Effector memory CD8-positive, alpha-beta T cell (primary cell): ENCODE data around the gene PFN1.

Experiments
- ATAC-seq: fragments of 150-1000 bp; cut with Tn5 transposase; replicated peaks from 2 replicates; pipeline ENCODE4 v1.10.0; 2021; ENCODE audit warnings: mild to moderate bottlenecking, moderate library complexity
- DNase-seq, 3 experiments: peaks; one replicate each; pipeline ENCODE4 v3.0.0; 2021
- H3K27ac Mint-ChIP-seq, 2 donors: one replicate each; pipeline ENCODE4 v1.8.0; 2022; ENCODE audit warnings: mild to moderate bottlenecking in 2 of 2, mixed read lengths in 2 of 2, moderate library complexity in 2 of 2
- H3K27me3 Mint-ChIP-seq, 2 donors: one replicate each; pipeline ENCODE4 v1.8.0; 2022; ENCODE audit warnings: mixed read lengths in 2 of 2
- H3K36me3 Mint-ChIP-seq: one replicate; pipeline ENCODE4 v1.8.0; 2022; ENCODE audit warnings: mild to moderate bottlenecking, moderate library complexity, mixed read lengths; ENCODE audit not compliant: insufficient read depth
- H3K4me1 Mint-ChIP-seq, 2 donors: one replicate each; pipeline ENCODE4 v1.8.0; 2022; ENCODE audit warnings: low read depth in 2 of 2, mixed read lengths in 2 of 2
- H3K4me3 Mint-ChIP-seq, 2 donors: one replicate each; pipeline ENCODE4 v1.8.0; 2022; ENCODE audit warnings: mild to moderate bottlenecking in 2 of 2, mixed read lengths in 2 of 2, moderate library complexity in 2 of 2
- H3K9me3 Mint-ChIP-seq, 2 donors: one replicate each; pipeline ENCODE4 v1.8.0; 2022; ENCODE audit warnings: mixed read lengths in 2 of 2

The PFN1 gene

DNA sequence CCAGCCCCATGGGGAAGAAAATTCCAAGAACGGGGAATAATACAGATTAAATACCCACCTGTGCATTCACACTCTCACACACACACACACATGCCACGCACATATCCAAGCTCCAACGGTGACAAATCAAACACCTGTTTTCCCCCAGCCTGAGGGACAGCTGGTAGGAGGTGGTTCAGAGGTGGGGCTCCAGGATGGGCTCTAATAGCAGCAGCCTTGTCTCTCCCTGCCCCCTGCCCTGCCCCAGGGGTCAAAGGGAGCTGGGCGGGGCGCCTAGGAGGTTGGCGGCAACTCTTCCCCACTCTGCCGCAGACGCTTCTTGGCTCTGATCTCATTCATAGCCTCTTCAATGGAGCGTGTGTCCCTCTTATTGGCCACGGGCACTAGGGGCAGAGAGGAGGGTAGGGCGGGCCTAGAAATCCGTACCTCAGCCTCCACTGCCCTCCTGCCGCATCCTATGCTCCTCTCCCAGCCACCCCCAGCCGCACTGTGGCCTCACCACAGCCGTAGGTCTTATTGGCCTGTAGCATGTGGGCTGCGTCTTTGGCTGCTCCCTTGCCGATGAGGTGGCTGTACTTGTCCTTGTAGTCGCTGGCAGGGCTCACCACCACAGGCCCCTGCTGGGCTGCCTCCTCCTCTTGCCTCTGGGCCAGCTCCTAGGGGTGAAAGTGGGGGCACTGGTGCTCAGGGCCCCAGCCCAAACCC is 11.1 kb upstream of the PFN1 start:
- no peaks in the 10 kb centered on the region for H3K27me3 Mint-ChIP-seq
- peaks cover 3 to 5% of the 10 kb centered on the region in 2 donors for H3K4me1 Mint-ChIP-seq
- H3K36me3 Mint-ChIP-seq, result peaks cover 17% of the 10 kb centered on the region
- H3K9me3 Mint-ChIP-seq, result no peaks in the 10 kb centered on the region
- H3K27ac Mint-ChIP-seq, result no peak overlapping the region
- ATAC-seq, result no peak
- no peak for DNase-seq
- no peak overlapping the region for H3K4me3 Mint-ChIP-seq

DNA sequence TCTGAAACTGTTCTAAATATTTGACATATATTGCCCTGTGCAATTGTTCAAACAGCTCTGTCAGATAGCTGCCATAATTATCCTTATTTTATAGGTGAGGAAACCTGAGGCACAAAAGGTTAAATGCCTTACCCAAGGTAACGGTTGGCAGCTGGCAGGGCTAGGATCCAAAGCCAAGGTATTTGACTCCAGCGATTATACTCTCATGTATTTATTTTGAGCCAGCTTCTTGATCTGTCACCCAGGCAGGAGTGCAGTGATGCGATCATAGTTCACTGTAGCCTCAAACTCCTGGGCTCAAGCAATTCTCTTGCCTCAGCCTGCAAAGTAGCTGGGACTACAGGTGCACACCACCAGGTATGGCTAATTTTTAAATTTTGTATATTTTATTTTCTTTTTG is 9.8 kb upstream of the PFN1 start:
- peaks cover 3 to 5% of the 10 kb centered on the region in 2 donors for H3K4me1 Mint-ChIP-seq
- ATAC-seq (no peak), DNase-seq (no peak)
- no peak overlapping the region for H3K27ac Mint-ChIP-seq
- peaks cover 18% of the 10 kb centered on the region for H3K36me3 Mint-ChIP-seq
- H3K9me3 Mint-ChIP-seq, result no peaks in the 10 kb centered on the region
- H3K4me3 Mint-ChIP-seq, result no peak overlapping the region
- H3K27me3 Mint-ChIP-seq, result no peaks in the 10 kb centered on the region

DNA sequence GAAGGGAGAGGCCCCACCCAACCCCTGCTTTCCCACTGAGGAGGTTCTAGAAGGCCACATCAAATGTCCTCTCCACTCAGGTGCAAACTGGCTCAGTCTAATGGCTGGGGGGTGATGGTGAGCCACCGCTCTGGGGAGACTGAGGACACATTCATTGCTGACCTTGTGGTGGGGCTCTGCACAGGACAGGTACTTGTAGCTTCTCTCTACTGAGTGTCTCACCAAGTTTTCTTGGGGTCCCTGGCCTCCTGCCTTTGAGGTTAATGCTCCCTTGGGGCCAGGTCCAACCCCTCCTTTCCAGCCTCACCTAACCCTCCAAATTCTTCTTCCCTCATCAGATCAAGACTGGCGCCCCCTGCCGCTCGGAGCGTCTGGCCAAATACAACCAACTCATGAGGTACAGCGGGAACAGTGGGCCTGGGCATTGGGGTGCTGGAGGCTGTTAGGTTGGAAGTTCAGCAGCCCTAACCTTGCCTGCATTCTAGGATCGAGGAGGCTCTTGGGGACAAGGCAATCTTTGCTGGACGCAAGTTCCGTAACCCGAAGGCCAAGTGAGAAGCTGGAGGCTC is 8.2 kb upstream of the PFN1 start:
- Mint-ChIP-seq H3K4me3 (no peak overlapping the region), H3K4me1 (peaks cover 3 to 8% of the 10 kb centered on the region in 2 donors), H3K36me3 (peaks cover 18% of the 10 kb centered on the region), H3K9me3 (no peaks in the 10 kb centered on the region), H3K27me3 (no peaks in the 10 kb centered on the region), H3K27ac (no peak overlapping the region)
- ATAC-seq, result no peak
- DNase-seq, result peak in 1 of 3 experiments; percentile 19

DNA sequence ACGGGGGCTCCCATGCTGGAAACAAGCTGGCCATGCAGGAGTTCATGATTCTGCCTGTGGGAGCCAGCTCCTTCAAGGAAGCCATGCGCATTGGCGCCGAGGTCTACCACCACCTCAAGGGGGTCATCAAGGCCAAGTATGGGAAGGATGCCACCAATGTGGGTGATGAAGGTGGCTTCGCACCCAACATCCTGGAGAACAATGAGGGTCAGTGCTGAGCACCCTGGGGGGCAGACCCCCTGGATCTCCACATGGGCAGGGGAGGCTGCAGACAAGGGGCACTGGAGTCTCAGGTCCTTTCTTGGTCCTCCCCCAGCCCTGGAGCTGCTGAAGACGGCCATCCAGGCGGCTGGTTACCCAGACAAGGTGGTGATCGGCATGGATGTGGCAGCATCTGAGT is 6.8 kb upstream of the PFN1 start:
- H3K4me1 Mint-ChIP-seq, result peaks cover 14 to 23% of the 10 kb centered on the region in 2 donors
- no peak overlapping the region for H3K27ac Mint-ChIP-seq
- H3K4me3 Mint-ChIP-seq, result no peak overlapping the region
- no peaks in the 10 kb centered on the region for H3K9me3 Mint-ChIP-seq
- DNase-seq (no peak), ATAC-seq (no peak)
- no peaks in the 10 kb centered on the region for H3K27me3 Mint-ChIP-seq
- peaks cover 10% of the 10 kb centered on the region for H3K36me3 Mint-ChIP-seq

DNA sequence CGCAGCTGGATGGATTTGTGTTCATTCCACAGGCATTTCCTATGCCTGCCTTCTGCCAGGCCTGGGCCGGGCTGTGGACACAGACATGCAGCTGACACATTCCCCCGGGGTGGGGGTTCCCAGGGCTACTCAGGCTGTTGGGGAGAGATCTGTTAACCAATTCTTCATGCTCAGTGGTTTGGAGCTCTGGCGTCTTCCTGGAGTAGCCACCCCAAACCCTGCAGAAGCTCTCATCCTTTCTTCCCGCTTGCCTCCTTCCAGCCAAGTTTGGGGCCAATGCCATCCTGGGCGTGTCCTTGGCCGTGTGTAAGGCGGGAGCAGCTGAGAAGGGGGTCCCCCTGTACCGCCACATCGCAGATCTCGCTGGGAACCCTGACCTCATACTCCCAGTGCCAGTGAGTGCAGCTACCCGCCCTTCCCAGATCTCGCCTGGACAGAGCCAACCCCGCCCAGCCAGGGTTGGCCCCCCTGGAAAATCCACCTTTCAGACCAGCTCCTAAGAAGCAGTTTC is 5.2 kb upstream of the PFN1 start:
- DNase-seq, result no peak
- H3K4me3 Mint-ChIP-seq, result no peak overlapping the region
- no peaks in the 10 kb centered on the region for H3K9me3 Mint-ChIP-seq

DNA sequence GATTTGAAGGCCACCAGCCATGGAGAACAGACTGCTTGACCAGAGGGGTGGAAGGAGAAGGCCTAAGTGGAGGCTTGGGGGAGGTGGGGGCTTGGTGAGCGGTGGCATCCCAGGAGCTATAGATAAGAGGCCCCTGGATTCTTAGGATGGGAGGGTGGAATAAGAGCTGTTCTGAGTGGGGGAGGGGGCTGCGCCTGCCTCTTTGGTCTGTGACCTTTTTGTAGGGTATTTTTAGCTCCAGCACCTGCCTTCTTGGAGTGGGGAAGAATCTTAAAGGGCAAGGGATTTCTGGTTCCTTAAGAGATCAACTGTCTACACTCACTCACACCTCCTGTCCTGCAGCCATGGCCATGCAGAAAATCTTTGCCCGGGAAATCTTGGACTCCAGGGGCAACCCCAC is 3.2 kb upstream of the PFN1 start:
- H3K27ac Mint-ChIP-seq, result peak overlapping the region; percentile 91 to 94
- H3K9me3 Mint-ChIP-seq, result no peaks in the 10 kb centered on the region
- H3K27me3 Mint-ChIP-seq, result no peaks in the 10 kb centered on the region
- peak overlapping the region; percentile 12 to 94 for H3K4me3 Mint-ChIP-seq
- peaks cover 22 to 26% of the 10 kb centered on the region in 2 donors for H3K4me1 Mint-ChIP-seq
- ATAC-seq (no peak), DNase-seq (no peak)
- peaks cover 33% of the 10 kb centered on the region for H3K36me3 Mint-ChIP-seq

More for the DNA sequence above, 5.2 kb upstream of the PFN1 start:
- H3K27ac Mint-ChIP-seq, result no peak overlapping the region
- H3K27me3 Mint-ChIP-seq, result no peaks in the 10 kb centered on the region
- peaks cover 16 to 23% of the 10 kb centered on the region in 2 donors for H3K4me1 Mint-ChIP-seq
- no peak for ATAC-seq
- H3K36me3 Mint-ChIP-seq, result peaks cover 14% of the 10 kb centered on the region

DNA sequence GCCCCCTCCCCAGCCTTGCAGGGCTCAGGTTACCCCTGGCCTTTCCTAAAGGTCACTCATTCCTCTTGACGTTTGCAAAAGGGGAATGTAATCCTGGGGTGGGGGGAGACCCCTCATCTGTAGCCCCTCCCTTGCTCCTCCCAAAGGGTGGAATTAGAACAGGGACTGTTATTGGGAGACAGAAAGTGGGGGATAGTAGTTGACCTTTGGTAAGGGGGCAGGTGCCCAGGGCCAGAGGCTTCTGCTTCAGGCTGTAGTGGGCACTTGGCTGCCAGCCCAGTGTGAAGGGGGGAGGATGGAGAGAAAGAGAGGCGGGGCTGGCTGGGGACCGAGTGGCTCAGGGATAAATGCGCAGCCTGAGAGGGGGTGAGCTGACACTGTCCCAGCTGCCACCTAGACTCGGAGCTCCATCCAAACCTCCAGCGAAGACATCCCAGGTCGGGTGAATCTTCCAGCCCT is 2.4 kb upstream of the PFN1 start, which contains the start of gene ENO3:
Gene ENO3, plus strand, starts transcription at position 374 of the 459 bp plus-strand sequence. CDS start 711 bp downstream, outside the sequence.
- H3K9me3 Mint-ChIP-seq, result no peaks in the 10 kb centered on the region
- no peak for DNase-seq
- H3K27me3 Mint-ChIP-seq, result no peaks in the 10 kb centered on the region
- no peak for ATAC-seq
- H3K27ac Mint-ChIP-seq, result peak within 1 kb of the TSS; percentile 91 to 94
- H3K4me1 Mint-ChIP-seq, result peaks cover 26 to 27% of the 10 kb centered on the region in 2 donors
- H3K36me3 Mint-ChIP-seq, result peaks cover 35% of the 10 kb centered on the region
- peak within 1 kb of the TSS; percentile 94 for H3K4me3 Mint-ChIP-seq

DNA sequence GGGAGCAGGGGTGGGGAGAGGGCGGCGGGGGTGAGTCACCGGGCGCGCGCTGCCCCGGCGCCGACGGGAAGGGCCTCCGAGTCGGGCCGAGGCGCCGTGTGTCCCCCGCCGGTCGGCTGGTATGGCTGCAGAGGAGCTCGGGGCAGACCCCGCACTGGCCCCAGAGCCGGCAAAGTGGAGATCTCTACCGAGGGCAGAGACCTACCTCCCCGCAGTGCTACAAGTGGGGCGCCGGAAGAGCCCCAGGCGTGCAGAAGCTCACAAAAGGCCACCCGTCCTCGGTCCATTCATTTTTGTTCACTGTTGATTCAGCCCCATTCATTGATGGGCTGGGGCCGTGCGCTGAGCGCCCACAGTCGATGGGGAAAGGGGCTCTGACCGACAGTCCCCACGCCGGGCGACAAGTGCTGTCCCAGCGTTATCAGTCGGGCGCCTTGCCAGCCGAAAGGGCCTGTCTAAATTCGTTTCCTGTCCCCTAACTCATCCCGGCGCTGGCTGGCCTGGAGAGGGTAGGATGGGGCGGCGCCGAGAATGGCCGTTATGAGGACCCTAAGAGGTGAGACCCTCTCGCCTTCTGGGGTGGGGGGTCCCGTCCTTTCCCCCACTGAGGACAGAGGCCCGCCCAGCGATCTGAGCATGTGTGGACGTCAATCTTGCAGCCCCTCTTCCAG is 1.9 kb upstream of the PFN1 start:
- peaks cover 31 to 33% of the 10 kb centered on the region in 2 donors for H3K4me1 Mint-ChIP-seq
- ATAC-seq, result peak; percentile 4
- H3K27me3 Mint-ChIP-seq, result no peaks in the 10 kb centered on the region
- H3K4me3 Mint-ChIP-seq, result peak overlapping the region; percentile 94
- H3K9me3 Mint-ChIP-seq, result no peaks in the 10 kb centered on the region
- DNase-seq, result peak in 1 of 3 experiments; percentile 39
- peak overlapping the region; percentile 91 to 94 for H3K27ac Mint-ChIP-seq
- peaks cover 40% of the 10 kb centered on the region for H3K36me3 Mint-ChIP-seq

DNA sequence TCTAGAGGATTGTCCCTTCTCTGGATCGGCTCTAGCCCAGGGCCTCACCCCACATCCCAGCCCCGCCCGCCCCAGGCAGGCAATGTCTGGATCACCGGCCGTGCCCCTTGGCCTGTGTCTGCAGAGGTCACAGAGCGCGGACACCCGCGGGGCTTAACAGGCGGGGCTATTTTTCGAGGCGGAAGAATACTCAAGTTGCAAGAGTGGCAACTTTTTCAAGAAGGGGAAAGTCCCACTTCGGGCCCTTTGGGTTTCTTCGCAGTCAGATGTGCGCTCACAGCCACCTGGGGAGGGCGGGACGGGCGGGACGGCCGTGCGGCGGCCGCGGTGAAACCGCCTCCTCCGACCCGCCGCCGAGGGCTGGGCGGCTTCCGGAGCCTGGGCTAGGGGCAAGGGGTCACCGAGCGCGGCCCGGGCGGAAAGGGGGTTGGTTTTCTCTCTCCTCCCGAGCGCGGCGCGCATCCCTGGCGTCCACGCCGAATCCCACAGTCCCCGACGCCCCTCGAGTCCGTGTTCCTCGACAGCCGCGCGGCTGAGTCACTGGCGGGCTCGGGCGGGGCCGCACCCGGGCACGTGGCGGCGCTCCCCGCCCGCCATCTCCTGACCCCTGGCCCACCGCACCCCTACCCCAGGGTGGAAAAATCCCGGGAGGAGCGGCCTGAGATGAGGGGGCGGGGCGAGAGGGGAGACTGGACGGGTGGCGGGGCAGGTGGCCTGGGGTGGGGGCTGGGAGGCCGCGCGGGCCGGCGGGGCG is 1.2 kb upstream of the PFN1 start:
- Mint-ChIP-seq H3K27me3 (no peaks in the 10 kb centered on the region), H3K4me3 (peak overlapping the region; percentile 94), H3K9me3 (no peaks in the 10 kb centered on the region), H3K36me3 (peaks cover 47% of the 10 kb centered on the region), H3K4me1 (peaks cover 38 to 40% of the 10 kb centered on the region in 2 donors), H3K27ac (peak overlapping the region; percentile 91 to 94)
- ATAC-seq (peak; percentile 54), DNase-seq (peak; percentile 70 to 77 (median 75))

DNA sequence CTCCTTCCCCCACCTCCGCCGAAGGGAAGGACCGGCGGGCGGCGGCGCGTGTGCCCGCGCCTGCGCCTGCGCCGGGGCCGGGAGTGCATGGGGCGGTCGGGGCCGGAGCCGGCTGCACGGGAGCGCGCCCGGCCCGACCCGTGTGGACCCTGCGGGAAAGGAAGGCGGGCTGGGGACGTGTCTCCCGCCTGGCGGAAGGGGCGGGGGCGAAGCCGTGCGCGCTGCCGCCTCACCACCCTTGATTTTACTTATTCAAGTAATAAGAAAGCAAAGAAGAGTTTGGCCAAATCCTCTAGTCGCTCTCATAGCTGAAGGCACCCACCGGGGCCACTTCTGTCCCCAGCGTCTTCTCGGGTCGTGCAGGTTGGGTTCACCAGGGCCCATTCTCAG is 596 bp upstream of the PFN1 start:
- Mint-ChIP-seq H3K9me3 (no peaks in the 10 kb centered on the region), H3K36me3 (peaks cover 46% of the 10 kb centered on the region), H3K4me1 (peaks cover 44 to 46% of the 10 kb centered on the region in 2 donors), H3K4me3 (peak overlapping the region; percentile 94), H3K27ac (peak overlapping the region; percentile 91 to 94), H3K27me3 (no peaks in the 10 kb centered on the region)
- ATAC-seq, result peak; percentile 43
- peak in 2 of 3 experiments; percentile 58 to 61 for DNase-seq

DNA sequence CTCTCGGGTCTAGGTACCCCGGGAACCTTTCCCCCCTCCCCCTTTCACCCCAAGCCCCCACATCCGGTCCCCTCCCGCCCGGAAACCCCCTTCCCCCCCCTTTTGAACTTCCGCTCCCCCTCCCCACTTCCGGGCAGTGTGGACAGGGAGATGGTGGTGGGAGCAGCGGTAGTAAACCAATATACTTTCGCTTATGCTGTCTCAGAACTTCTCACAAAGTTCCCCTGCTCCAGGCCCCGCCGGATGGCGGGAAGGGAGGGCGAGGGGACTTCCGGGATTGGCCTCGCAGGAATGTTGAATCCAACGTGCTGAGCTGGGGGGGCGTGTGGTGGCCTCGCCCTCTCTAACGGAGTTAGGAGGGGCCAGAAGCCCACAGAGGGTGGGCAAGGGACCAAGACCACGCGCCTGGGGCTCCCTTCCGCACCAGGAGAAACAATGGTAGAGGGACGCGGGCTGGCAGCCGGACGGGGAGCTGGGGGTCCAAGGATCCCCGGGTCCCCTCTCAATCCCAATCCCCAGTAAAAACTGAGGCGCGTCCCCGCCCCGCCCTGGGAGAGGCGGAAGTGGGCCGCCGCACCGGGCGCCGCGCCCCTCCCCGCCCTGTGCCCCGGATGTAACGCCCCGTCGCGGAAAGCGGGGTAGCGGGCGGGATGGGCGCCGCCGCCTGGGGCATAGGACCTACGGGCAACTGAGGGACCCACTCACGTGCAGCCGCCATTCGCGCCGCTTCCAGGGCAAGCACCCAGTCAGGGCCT is 742 bp downstream of the PFN1 start:
- H3K9me3 Mint-ChIP-seq, result no peaks in the 10 kb centered on the region
- peak overlapping the region; percentile 32 to 94 for H3K27ac Mint-ChIP-seq
- peaks cover 52 to 56% of the 10 kb centered on the region in 2 donors for H3K4me1 Mint-ChIP-seq
- ATAC-seq (peak; percentile 24), DNase-seq (peak; percentile 53 to 56 (median 55))
- H3K27me3 Mint-ChIP-seq, result no peaks in the 10 kb centered on the region
- peak overlapping the region; percentile 94 for H3K4me3 Mint-ChIP-seq
- H3K36me3 Mint-ChIP-seq, result peaks cover 56% of the 10 kb centered on the region

DNA sequence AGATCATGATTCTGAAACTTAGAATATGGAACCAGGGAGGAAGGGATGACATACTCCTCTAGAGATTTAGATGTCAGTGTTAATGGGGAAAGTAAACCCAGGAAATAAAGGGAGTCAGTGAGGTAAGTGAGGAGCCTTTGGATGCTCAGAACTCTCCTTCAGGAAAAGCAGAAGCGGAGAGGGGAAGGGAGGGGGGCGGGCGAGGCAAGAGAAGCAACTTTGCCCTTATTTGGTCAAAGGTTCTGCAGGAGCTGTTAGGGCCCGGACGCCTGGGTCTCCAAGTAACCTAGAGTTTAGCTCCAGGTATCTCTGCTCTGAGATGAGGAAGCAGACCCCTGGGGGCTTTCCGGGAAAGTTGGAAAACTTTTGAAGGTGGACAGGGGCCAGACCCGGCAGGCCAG is 1.3 kb downstream of the PFN1 start:
- ATAC-seq (no peak), DNase-seq (peak in 1 of 3 experiments; percentile 11)
- H3K4me3 Mint-ChIP-seq, result peak overlapping the region; percentile 94
- H3K27ac Mint-ChIP-seq, result peak overlapping the region; percentile 32 to 94
- peaks cover 57 to 62% of the 10 kb centered on the region in 2 donors for H3K4me1 Mint-ChIP-seq
- H3K27me3 Mint-ChIP-seq, result no peaks in the 10 kb centered on the region
- no peaks in the 10 kb centered on the region for H3K9me3 Mint-ChIP-seq
- H3K36me3 Mint-ChIP-seq, result peaks cover 56% of the 10 kb centered on the region
